ENCODE data around the gene ACO2.

Gene ACO2

GRCh38 chr22:41511521-41511968 is 42.6 kb downstream of the ACO2 start:
- H3K9me3 ChIP-seq = no peaks in the 10 kb centered on the region
- H3K4me1 ChIP-seq (ENCODE audit: control insufficient read depth in 1 of 2, insufficient read depth in 1 of 2, low read depth in 1 of 2, low read length in 1 of 2) = no peaks in the 10 kb centered on the region
- H3K4me3 ChIP-seq (ENCODE audit: low read depth in 1 of 2, low read length in 1 of 2) = no peak overlapping the region
- no peak overlapping the region for H3K27ac ChIP-seq
- no peaks in the 10 kb centered on the region for H3K27me3 ChIP-seq
- no peak for TF ChIP-seq CTCF (IDR thresholded peaks at IDR 0.05)
- peaks cover 91% of the 10 kb centered on the region for H3K36me3 ChIP-seq

GRCh38 chr22:41512421-41513194 is 43.7 kb downstream of the ACO2 start:
- Histone ChIP-seq H3K4me3 (ENCODE audit: low read depth in 1 of 2, low read length in 1 of 2) (no peak overlapping the region), H3K9me3 (no peaks in the 10 kb centered on the region), H3K27me3 (no peaks in the 10 kb centered on the region), H3K4me1 (ENCODE audit: control insufficient read depth in 1 of 2, insufficient read depth in 1 of 2, low read depth in 1 of 2, low read length in 1 of 2) (peaks cover 5 to 6% of the 10 kb centered on the region in 2 experiments), H3K36me3 (peaks cover 97% of the 10 kb centered on the region), H3K27ac (no peak overlapping the region)
- TF ChIP-seq CTCF (IDR thresholded peaks at IDR 0.05) = no peak

GRCh38 chr22:41513391-41513790 is 44.5 kb downstream of the ACO2 start:
- Histone ChIP-seq H3K27ac (no peak overlapping the region), H3K36me3 (peaks cover 93% of the 10 kb centered on the region), H3K27me3 (no peaks in the 10 kb centered on the region), H3K9me3 (no peaks in the 10 kb centered on the region), H3K4me3 (ENCODE audit: low read depth in 1 of 2, low read length in 1 of 2) (no peak overlapping the region), H3K4me1 (ENCODE audit: control insufficient read depth in 1 of 2, insufficient read depth in 1 of 2, low read depth in 1 of 2, low read length in 1 of 2) (peaks cover 6 to 10% of the 10 kb centered on the region in 2 experiments)
- TF ChIP-seq CTCF (IDR thresholded peaks at IDR 0.05) = no peak

DNA sequence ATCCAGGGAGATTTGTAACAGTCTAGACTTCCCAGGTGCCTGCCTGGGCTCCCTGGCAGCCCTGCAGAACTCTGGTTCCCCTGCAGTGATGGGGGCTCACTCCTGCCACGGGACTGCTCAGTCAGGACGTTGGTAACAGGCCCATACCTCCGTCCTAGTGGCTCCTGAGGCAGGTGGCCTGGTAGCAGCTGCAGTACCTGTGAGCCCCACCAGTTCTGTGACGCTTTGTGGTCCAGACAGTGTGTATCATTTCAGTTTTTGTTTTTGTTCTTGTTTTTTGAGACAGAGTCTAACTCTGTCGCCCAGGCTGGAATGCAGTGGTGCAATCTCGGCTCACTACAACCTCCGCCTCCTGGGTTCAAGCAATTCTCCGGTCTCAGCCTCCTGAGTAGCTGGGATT is 47.5 kb downstream of the ACO2 start:
- Histone ChIP-seq H3K4me1 (ENCODE audit: control insufficient read depth in 1 of 2, insufficient read depth in 1 of 2, low read depth in 1 of 2, low read length in 1 of 2) (peaks cover 6 to 10% of the 10 kb centered on the region in 2 experiments), H3K27me3 (no peaks in the 10 kb centered on the region), H3K36me3 (peaks cover 83% of the 10 kb centered on the region), H3K9me3 (no peaks in the 10 kb centered on the region), H3K27ac (no peak overlapping the region), H3K4me3 (ENCODE audit: low read depth in 1 of 2, low read length in 1 of 2) (no peak overlapping the region)
- TF ChIP-seq CTCF (IDR thresholded peaks at IDR 0.05) = no peak

- Histone ChIP-seq H3K4me1 (ENCODE audit: control insufficient read depth in 1 of 2, insufficient read depth in 1 of 2, low read depth in 1 of 2, low read length in 1 of 2) (peaks cover 6 to 10% of the 10 kb centered on the region in 2 experiments), H3K27ac (no peak overlapping the region), H3K9me3 (no peaks in the 10 kb centered on the region), H3K36me3 (peaks cover 79% of the 10 kb centered on the region), H3K4me3 (ENCODE audit: low read depth in 1 of 2, low read length in 1 of 2) (no peak overlapping the region), H3K27me3 (no peaks in the 10 kb centered on the region)
- TF ChIP-seq CTCF (IDR thresholded peaks at IDR 0.05) = peak; percentile 75
Observed at GRCh38 chr22:41517172-41518047, 48.5 kb downstream of the ACO2 start.

Data from neutrophil (primary cell).